Ascending aorta (tissue), 2 donors: ENCODE data around the gene LAG3. TPM values are rescaled to one million over a fixed set of nuclear protein-coding genes. Genes with fewer than 3 reads are reported as not detected.

ENCODE experiments used
- DNase-seq, 2 donors: peaks; one replicate each; pipeline ENCODE4 v3.0.0-alpha.2; 2019; ENCODE audit warnings: low spot score in 2 of 2
- H3K27ac ChIP-seq, 2 donors: fragments of 200-600 bp; sonication (generic); one replicate each; pipeline ENCODE4 v1.5.1; 2016 to 2017; ENCODE audit warnings: mild to moderate bottlenecking in 1 of 2
- H3K27me3 ChIP-seq: fragments of 200-600 bp; sonication (generic); one replicate; pipeline ENCODE4 v1.5.1; 2017
- H3K36me3 ChIP-seq, 2 donors: fragments of 200-600 bp; sonication (generic); one replicate each; pipeline ENCODE4 v1.5.1; 2016
- H3K4me1 ChIP-seq, 2 donors: fragments of 200-600 bp; sonication (generic); one replicate each; pipeline ENCODE4 v1.5.1; 2016 to 2017; ENCODE audit warnings: mild to moderate bottlenecking in 1 of 2
- H3K4me3 ChIP-seq, 2 donors: fragments of 200-600 bp; sonication (generic); one replicate each; pipeline ENCODE4 v1.5.1; 2016 to 2017; ENCODE audit warnings: mild to moderate bottlenecking in 1 of 2
- H3K9me3 ChIP-seq, 2 donors: fragments of 200-600 bp; sonication (generic); one replicate each; pipeline ENCODE4 v1.5.1; 2016
- intact Hi-C: fragments of 100-400 bp; cut with DNase I; formaldehyde crosslinking; loops from one replicate; pipeline ENCODE4 v1.15.1; 2023
- total RNA-seq: library from RNA; depleted of rRNA; stranded (reverse); fragments of >200 nt; gene quantifications from one replicate; pipeline ENCODE4 v1.1.0, GENCODE V29; 2016
- TF ChIP-seq, protein P1 (sequence below), 3 experiments: fragments of 200-600 bp in 2 of 3; fragments of 450-650 bp in 1 of 3; sonication (generic) in 2 of 3; IDR thresholded peaks; one replicate each; pipeline ENCODE4 v1.5.1; 2016 to 2019; ENCODE audit warnings: antibody characterized with exemption in 3 of 3, mild to moderate bottlenecking in 1 of 3, moderate library complexity in 1 of 3

Gene LAG3
- total RNA-seq, result not detected

DNA sequence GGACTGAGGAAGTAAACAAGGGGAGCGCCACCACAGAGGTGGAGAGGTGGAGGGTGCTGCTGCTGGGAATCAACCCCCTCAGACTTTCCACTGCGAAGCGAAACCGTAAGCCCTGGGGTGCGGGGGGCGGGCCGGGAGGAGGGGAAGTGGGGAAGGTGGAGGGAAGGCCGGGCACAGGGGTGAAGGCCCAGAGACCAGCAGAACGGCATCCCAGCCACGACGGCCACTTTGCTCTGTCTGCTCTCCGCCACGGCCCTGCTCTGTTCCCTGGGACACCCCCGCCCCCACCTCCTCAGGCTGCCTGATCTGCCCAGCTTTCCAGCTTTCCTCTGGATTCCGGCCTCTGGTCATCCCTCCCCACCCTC, at the start of gene LAG3:
Gene LAG3 (plus strand): TSS at position 190 of the 365 bp plus-strand sequence. CDS start 333 bp downstream, outside the sequence.
- intact Hi-C loops, result no loop called here
- TF ChIP-seq, protein P1, sequence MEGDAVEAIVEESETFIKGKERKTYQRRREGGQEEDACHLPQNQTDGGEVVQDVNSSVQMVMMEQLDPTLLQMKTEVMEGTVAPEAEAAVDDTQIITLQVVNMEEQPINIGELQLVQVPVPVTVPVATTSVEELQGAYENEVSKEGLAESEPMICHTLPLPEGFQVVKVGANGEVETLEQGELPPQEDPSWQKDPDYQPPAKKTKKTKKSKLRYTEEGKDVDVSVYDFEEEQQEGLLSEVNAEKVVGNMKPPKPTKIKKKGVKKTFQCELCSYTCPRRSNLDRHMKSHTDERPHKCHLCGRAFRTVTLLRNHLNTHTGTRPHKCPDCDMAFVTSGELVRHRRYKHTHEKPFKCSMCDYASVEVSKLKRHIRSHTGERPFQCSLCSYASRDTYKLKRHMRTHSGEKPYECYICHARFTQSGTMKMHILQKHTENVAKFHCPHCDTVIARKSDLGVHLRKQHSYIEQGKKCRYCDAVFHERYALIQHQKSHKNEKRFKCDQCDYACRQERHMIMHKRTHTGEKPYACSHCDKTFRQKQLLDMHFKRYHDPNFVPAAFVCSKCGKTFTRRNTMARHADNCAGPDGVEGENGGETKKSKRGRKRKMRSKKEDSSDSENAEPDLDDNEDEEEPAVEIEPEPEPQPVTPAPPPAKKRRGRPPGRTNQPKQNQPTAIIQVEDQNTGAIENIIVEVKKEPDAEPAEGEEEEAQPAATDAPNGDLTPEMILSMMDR (IDR thresholded peaks at IDR 0.05), result no peak
- peak within 1 kb of the TSS in 1 of 2 donors; percentile 15 for H3K4me3 ChIP-seq
- H3K27me3 ChIP-seq, result no peaks in the 10 kb centered on the region
- DNase-seq, result no peak
- H3K9me3 ChIP-seq, result no peaks in the 10 kb centered on the region
- peaks cover 4 to 16% of the 10 kb centered on the region in 2 donors for H3K4me1 ChIP-seq
- H3K27ac ChIP-seq, result no peak within 1 kb of the TSS
- peaks cover 13 to 18% of the 10 kb centered on the region in 2 donors for H3K36me3 ChIP-seq

GRCh38 chr12:6722863-6723262, 49.5 kb upstream of the LAG3 start:
- H3K4me3 ChIP-seq, result no peak overlapping the region

GRCh38 chr12:6723607-6724408, 48.5 kb upstream of the LAG3 start, which contains the start of gene COPS7A:
COPS7A (plus strand) TSS chr12:6724046; CDS start chr12:6724657, 611 bp downstream.
- no peaks in the 10 kb centered on the region for H3K9me3 ChIP-seq
- H3K27me3 ChIP-seq, result no peaks in the 10 kb centered on the region
- TF ChIP-seq, protein P1 (IDR thresholded peaks at IDR 0.05), result no peak
- H3K36me3 ChIP-seq, result peaks cover 8 to 14% of the 10 kb centered on the region in 2 donors
- DNase-seq, result peak; percentile 91 to 99
- H3K4me3 ChIP-seq, result peak within 1 kb of the TSS; percentile 62 to 70
- H3K4me1 ChIP-seq, result peaks cover 0 to 8% of the 10 kb centered on the region in 2 donors
- intact Hi-C loops, result loop anchor here (1.0 to 2.0 kb wide), 4 partner anchors 24 to 61 kb away; partner anchors contain the start of genes ING4, MLF2, PIANP and ZNF384
- H3K27ac ChIP-seq, result peak within 1 kb of the TSS; percentile 75 to 93

More at GRCh38 chr12:6722863-6723262, 49.5 kb upstream of the LAG3 start:
- TF ChIP-seq, protein P1 (IDR thresholded peaks at IDR 0.05), result no peak
- DNase-seq, result no peak
- Histone ChIP-seq H3K27ac (no peak overlapping the region), H3K36me3 (peaks cover 0 to 4% of the 10 kb centered on the region in 2 donors), H3K4me1 (peaks cover 0 to 8% of the 10 kb centered on the region in 2 donors), H3K9me3 (no peaks in the 10 kb centered on the region), H3K27me3 (no peaks in the 10 kb centered on the region)
- intact Hi-C loops, result loop anchor here (1.0 kb wide), 1 partner anchor 60 kb away; the partner anchor contains the start of gene ING4

DNA sequence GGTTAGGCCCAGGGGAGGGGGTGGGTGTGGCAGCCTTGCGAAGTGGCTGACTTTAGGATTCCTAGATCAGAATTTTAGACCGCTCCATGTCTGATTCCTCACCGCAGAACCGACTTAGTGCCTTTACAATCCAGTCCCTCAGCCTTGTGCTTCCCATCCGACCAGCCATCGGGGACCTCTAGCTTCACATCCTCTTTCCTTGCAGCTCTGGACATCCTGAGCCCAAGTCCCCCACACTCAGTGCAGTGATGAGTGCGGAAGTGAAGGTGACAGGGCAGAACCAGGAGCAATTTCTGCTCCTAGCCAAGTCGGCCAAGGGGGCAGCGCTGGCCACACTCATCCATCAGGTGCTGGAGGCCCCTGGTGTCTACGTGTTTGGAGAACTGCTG, 47.9 kb upstream of the LAG3 start:
- peak overlapping the region; percentile 75 to 93 for H3K27ac ChIP-seq
- intact Hi-C loops, result loop anchor here (1.0 to 2.0 kb wide), 3 partner anchors 24 to 35 kb away; partner anchors contain the start of genes MLF2, PIANP and ZNF384
- peaks cover 0 to 8% of the 10 kb centered on the region in 2 donors for H3K4me1 ChIP-seq
- peaks cover 14 to 20% of the 10 kb centered on the region in 2 donors for H3K36me3 ChIP-seq
- peak overlapping the region; percentile 62 to 70 for H3K4me3 ChIP-seq
- DNase-seq, result peak in 1 of 2 donors; percentile 64
- TF ChIP-seq, protein P1 (IDR thresholded peaks at IDR 0.05), result no peak
- no peaks in the 10 kb centered on the region for H3K9me3 ChIP-seq
- H3K27me3 ChIP-seq, result no peaks in the 10 kb centered on the region

GRCh38 chr12:6725350-6725749, 47.0 kb upstream of the LAG3 start:
- TF ChIP-seq, protein P1 (IDR thresholded peaks at IDR 0.05), result no peak
- intact Hi-C loops, result loop anchor here (2.0 kb wide), 1 partner anchor 27 kb away; the partner anchor contains the start of gene MLF2
- no peak for DNase-seq
- Histone ChIP-seq H3K4me1 (peaks cover 0 to 8% of the 10 kb centered on the region in 2 donors), H3K36me3 (peaks cover 23 to 29% of the 10 kb centered on the region in 2 donors), H3K27ac (no peak overlapping the region), H3K27me3 (no peaks in the 10 kb centered on the region), H3K4me3 (no peak overlapping the region), H3K9me3 (no peaks in the 10 kb centered on the region)
